Measurements from ENCODE around the gene PODXL2.

The PODXL2 gene

DNA sequence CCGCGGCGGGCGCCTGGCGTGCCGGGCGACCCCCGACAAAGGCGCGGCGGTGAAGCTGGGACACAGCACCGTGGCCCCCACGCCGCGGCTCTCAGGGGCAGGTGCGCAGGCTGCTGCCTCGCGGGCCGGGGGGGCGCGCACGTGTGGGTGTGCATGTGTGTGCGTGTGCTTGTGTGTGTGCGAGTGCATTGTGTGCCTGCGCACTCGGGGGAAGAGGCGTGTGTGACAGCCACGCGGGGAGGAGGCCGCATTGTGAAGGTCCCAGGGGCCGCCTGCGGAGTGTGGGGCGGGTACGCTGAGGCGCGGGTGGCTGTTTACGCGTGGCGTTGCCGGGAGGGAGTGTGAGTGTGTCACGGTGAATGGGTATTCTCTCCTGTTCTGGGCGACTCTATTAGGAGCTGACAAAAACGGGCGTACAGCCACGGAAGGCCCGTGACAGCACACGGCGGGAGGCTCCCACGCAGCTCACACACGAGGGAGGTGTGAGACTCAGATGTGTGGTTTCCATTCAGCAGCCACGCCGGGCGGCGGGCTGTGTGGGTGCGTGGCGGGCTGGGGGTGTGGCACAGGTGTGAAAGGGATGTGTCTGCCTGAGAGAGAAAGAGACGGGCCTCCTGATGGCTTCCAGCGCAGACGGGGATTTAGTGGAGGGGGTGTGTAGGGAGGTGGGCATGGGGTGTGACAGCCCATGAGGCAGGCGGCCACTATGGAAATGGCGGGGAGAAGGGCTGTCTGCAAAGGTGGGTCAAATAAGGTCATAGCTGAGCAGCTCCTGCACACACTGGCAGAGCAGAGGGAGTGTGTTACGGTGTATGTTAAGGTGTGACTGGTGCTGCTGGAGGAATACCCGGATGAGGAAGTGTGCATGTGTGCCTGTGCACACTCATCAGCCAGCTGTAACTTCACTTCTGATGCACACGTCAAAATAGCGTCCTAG, 750 bp downstream of the PODXL2 start:
- ChIA-PET POLR2A (no interaction called here), CTCF (interaction anchor here (1.2 to 3.0 kb wide), 2 partner anchors 23 to 55 kb away, joined by 4 to 10 read pairs; no protein-coding TSS in a partner anchor)
- TF ChIP-seq, protein P1, sequence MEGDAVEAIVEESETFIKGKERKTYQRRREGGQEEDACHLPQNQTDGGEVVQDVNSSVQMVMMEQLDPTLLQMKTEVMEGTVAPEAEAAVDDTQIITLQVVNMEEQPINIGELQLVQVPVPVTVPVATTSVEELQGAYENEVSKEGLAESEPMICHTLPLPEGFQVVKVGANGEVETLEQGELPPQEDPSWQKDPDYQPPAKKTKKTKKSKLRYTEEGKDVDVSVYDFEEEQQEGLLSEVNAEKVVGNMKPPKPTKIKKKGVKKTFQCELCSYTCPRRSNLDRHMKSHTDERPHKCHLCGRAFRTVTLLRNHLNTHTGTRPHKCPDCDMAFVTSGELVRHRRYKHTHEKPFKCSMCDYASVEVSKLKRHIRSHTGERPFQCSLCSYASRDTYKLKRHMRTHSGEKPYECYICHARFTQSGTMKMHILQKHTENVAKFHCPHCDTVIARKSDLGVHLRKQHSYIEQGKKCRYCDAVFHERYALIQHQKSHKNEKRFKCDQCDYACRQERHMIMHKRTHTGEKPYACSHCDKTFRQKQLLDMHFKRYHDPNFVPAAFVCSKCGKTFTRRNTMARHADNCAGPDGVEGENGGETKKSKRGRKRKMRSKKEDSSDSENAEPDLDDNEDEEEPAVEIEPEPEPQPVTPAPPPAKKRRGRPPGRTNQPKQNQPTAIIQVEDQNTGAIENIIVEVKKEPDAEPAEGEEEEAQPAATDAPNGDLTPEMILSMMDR (IDR thresholded peaks at IDR 0.05; ENCODE audit: control extremely low read depth, extremely low read depth, low read depth, missing control alignments) = no peak
- DNase-seq (ENCODE audit: extremely low spot score) = no peak

DNA sequence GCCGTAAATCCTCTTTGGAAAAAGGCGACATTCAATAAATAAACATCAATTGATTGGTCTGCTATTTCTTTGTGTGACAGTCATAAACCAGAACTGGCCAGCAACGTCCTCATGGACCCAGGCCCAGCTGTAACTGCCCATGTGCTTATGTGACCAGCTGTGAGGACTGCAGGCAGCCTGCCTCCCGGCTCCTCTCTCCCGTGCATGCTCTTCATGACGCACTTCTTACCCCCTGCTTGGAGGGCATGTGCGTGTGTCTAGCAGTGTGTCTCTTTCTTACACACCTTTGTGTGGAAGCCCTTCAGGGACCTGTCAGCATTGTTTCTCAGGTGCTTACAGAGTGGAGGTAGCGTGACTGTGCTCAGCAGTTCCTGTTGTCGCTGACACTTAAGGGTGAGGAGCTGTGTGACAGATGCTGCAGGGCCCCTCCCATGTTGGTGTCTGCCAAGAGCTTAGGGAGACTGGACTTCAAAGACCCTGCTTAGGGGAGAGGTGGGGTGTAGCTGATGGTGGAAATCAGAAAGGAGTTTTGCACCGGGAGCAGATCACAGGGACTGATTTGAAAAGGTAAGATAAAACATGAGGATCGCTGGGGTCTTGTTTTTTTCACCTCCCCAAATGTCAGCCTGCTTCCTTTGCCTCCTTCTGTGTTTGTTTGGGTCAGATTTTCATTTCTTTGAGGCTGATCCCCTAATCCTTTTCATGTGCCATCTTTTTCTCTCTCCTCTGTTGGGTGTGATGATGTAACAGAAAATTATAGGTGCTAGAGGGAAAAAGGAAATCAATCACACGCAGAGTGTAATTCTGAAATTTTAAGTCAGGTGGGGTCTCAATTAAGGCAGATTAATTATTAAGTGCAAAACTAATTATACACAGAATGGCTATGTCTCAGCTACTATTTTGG, 2.1 kb downstream of the PODXL2 start:
- TF ChIP-seq, protein P1 (IDR thresholded peaks at IDR 0.05; ENCODE audit: control extremely low read depth, extremely low read depth, low read depth, missing control alignments) = no peak
- CTCF ChIA-PET = interaction anchor here (0.8 to 3.0 kb wide), 3 partner anchors 9 to 21 kb away, joined by 3 to 10 read pairs (median 7); no protein-coding TSS in a partner anchor
- POLR2A ChIA-PET = no interaction called here
- no peak for DNase-seq (ENCODE audit: extremely low spot score)

DNA sequence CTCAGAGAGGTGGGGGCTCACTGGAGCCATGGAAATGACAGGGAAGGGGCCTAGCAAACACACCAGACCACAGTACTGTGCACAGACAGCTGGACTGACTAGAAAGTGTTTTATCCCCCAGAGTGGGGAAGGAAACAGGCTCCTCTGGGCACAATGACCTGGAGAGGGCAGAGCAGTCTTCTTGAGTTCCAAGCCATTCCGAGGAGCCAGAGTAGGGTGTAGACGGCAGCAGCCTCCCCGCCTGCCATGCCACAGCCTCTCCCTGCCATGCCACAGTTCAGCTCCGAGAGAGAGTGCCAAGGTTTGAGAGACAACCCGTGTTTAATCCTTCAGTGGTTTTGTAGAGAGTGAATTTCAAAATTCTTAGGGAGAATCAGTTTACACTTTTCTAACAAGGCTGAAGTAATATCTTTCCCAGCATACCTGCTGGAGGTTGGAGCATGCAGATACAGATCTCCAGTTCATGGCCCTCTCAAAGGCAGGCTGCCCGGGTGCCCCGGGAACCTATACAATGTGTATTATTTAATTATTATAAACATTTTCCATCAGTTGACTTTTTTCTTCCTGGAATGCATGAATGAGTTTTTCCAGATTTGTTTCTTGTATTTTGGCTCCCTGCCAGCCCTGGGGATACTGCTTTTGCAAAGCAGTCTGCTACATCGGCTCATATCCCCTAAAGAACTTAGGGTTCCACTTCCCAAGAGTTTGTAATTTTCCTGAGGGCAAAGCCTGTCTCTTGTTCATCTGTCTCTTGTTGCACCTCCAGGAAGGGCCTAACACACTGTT, 3.2 kb downstream of the PODXL2 start:
- TF ChIP-seq, protein P1 (IDR thresholded peaks at IDR 0.05; ENCODE audit: control extremely low read depth, extremely low read depth, low read depth, missing control alignments) = no peak
- DNase-seq (ENCODE audit: extremely low spot score) = no peak
- POLR2A ChIA-PET = no interaction called here
- CTCF ChIA-PET = interaction anchor here (2.0 to 2.4 kb wide), 4 partner anchors 11 to 57 kb away, joined by 6 to 11 read pairs (median 6); no protein-coding TSS in a partner anchor

DNA sequence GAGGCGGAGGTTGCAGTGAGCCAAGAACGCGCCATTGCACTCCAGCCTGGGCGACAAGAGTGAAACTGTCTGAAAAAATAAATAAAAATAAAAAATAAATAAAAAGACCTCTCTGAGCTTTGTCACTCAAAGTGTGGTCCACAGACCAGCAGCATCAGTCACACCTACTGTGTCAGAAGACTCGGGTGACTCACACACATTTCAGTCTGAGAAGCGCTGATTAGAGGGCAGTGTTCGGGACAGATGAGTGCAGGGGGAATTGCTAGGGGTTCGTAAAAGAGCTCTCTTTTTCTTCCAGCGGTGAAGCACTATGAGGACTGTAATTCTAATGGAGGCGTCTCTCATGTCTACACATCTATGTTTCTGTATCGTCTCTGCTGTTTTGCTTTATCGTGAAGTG, 5.7 kb downstream of the PODXL2 start:
- CTCF ChIA-PET = interaction anchor here (1.0 to 2.6 kb wide), 6 partner anchors 10 to 59 kb away, joined by 3 to 12 read pairs (median 4); no protein-coding TSS in a partner anchor

DNA sequence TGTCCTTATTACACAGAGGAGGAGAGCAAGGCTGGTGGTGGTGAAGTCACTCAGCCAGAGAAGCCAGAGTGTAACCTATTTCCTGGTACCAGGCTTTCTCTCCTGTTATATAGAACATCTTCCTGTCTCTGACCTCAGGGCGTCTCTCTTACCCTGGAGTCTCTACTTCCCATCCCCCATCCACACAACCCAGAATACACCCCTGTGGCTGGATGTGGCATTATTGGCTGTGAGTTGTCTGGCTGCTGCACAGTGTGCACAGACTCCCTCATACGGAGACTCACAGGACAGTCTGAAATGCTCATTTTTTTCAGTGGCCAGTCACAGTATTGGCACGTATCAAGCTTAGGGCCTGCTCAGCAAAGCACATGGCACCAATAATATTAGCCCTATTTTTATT, 8.6 kb downstream of the PODXL2 start:
- no peak for DNase-seq (ENCODE audit: extremely low spot score)
- ChIA-PET POLR2A (no interaction called here), CTCF (interaction anchor here (1.2 to 3.2 kb wide), 3 partner anchors 9 to 14 kb away, joined by 3 to 21 read pairs (median 4); no protein-coding TSS in a partner anchor)
- TF ChIP-seq, protein P1 (IDR thresholded peaks at IDR 0.05; ENCODE audit: control extremely low read depth, extremely low read depth, low read depth, missing control alignments) = no peak

More for the DNA sequence above, 5.7 kb downstream of the PODXL2 start:
- TF ChIP-seq, protein P1 (IDR thresholded peaks at IDR 0.05; ENCODE audit: control extremely low read depth, extremely low read depth, low read depth, missing control alignments) = no peak
- DNase-seq (ENCODE audit: extremely low spot score) = no peak
- POLR2A ChIA-PET = no interaction called here

Data from GM10248 (cell line).